GM18502 (cell line): Measurements from ENCODE around the gene PDE8B.
"Not testable (repeated sequence)": the region's sequence is repeated elsewhere in the genome, so short reads cannot be mapped to it uniquely, and the experiment has no call there.

Experiments
- ATAC-seq: cut with Tn5 transposase; IDR thresholded peaks from one replicate; pipeline ENCODE4 v1.9.1; 2021; ENCODE audit warnings: mild to moderate bottlenecking; ENCODE audit not compliant: unreplicated experiment, poor library complexity

PDE8B gene

GRCh38 chr5:77425998-77426659 lies 215.6 kb downstream of the PDE8B start:
- no peak for ATAC-seq

GRCh38 chr5:77426670-77427069 lies 216.2 kb downstream of the PDE8B start:
- ATAC-seq, result no peak

GRCh38 chr5:77427998-77428397 lies 217.5 kb downstream of the PDE8B start:
- no peak for ATAC-seq

GRCh38 chr5:77428526-77428925 lies 218.0 kb downstream of the PDE8B start:
- no peak for ATAC-seq

GRCh38 chr5:77430726-77431125 lies 220.2 kb downstream of the PDE8B start:
- no peak for ATAC-seq

GRCh38 chr5:77431286-77431685 lies 220.8 kb downstream of the PDE8B start:
- ATAC-seq, result no peak

GRCh38 chr5:77431719-77432118 lies 221.2 kb downstream of the PDE8B start:
- no peak for ATAC-seq

GRCh38 chr5:77437194-77437593 lies 226.7 kb downstream of the PDE8B start:
- ATAC-seq, result no peak

GRCh38 chr5:77438071-77438470 lies 227.6 kb downstream of the PDE8B start:
- ATAC-seq, result no peak

- ATAC-seq, result no peak
These were observed 233.2 kb downstream of the PDE8B start for GRCh38 chr5:77443670-77444069.

GRCh38 chr5:77444356-77444755 lies 233.9 kb downstream of the PDE8B start:
- no peak for ATAC-seq

GRCh38 chr5:77448831-77449230 lies 238.4 kb downstream of the PDE8B start:
- ATAC-seq, result no peak

GRCh38 chr5:77449277-77449676 lies 238.8 kb downstream of the PDE8B start:
- no peak for ATAC-seq

- ATAC-seq, result no peak
These were observed 239.5 kb downstream of the PDE8B start for GRCh38 chr5:77449981-77450380.

GRCh38 chr5:77452351-77452750 lies 241.9 kb downstream of the PDE8B start:
- ATAC-seq, result no peak

GRCh38 chr5:77454123-77454522 lies 243.6 kb downstream of the PDE8B start:
- ATAC-seq, result no peak

- ATAC-seq, result no peak
These were observed 250.8 kb downstream of the PDE8B start for GRCh38 chr5:77461287-77461686.

- no peak for ATAC-seq
These were observed 253.4 kb downstream of the PDE8B start for GRCh38 chr5:77463905-77464304.

GRCh38 chr5:77468875-77469274 lies 258.4 kb downstream of the PDE8B start:
- ATAC-seq, result not testable (repeated sequence)

- ATAC-seq, result not testable (repeated sequence)
These were observed 264.6 kb downstream of the PDE8B start for GRCh38 chr5:77475041-77475440.
